HG03060 (cell line): ENCODE results near the gene ULK3.

Source experiments
- ATAC-seq: cut with Tn5 transposase; IDR thresholded peaks from one replicate; pipeline ENCODE4 v1.9.1; 2021; ENCODE audit warnings: low read depth, moderate number of reproducible peaks; ENCODE audit not compliant: unreplicated experiment

ULK3 gene

GRCh38 chr15:74824976-74825375 is 18.0 kb downstream of the ULK3 start:
- ATAC-seq = no peak

- ATAC-seq = no peak
Measured at GRCh38 chr15:74823324-74823723, 19.6 kb downstream of the ULK3 start.

- no peak for ATAC-seq
Measured at GRCh38 chr15:74822233-74822632, 20.7 kb downstream of the ULK3 start.

- ATAC-seq = no peak
Measured at GRCh38 chr15:74821790-74822158, 21.2 kb downstream of the ULK3 start.

GRCh38 chr15:74821091-74821789 is 21.7 kb downstream of the ULK3 start:
- ATAC-seq = no peak

GRCh38 chr15:74820056-74820455 is 22.9 kb downstream of the ULK3 start:
- ATAC-seq = no peak

GRCh38 chr15:74817370-74817737 is 25.6 kb downstream of the ULK3 start:
- no peak for ATAC-seq

GRCh38 chr15:74816624-74817369 is 26.2 kb downstream of the ULK3 start:
- no peak for ATAC-seq

- no peak for ATAC-seq
Measured at GRCh38 chr15:74815961-74816360, 27.0 kb downstream of the ULK3 start.

GRCh38 chr15:74815121-74815934 is 27.6 kb downstream of the ULK3 start:
- ATAC-seq = no peak

GRCh38 chr15:74812533-74812932 is 30.4 kb downstream of the ULK3 start, which contains the start of gene LMAN1L:
TSS of gene LMAN1L (plus strand) at chr15:74812835. CDS start at chr15:74812855, 20 bp downstream.
- ATAC-seq = no peak

GRCh38 chr15:74809956-74810355 is 33.0 kb downstream of the ULK3 start:
- ATAC-seq = no peak

- no peak for ATAC-seq
Measured at GRCh38 chr15:74809242-74809641, 33.7 kb downstream of the ULK3 start.

GRCh38 chr15:74808840-74809229 is 34.1 kb downstream of the ULK3 start:
- ATAC-seq = no peak

- no peak for ATAC-seq
Measured at GRCh38 chr15:74808078-74808839, 34.7 kb downstream of the ULK3 start.

GRCh38 chr15:74807282-74807681 is 35.7 kb downstream of the ULK3 start:
- no peak for ATAC-seq

- no peak for ATAC-seq
Measured at GRCh38 chr15:74804935-74805334, 38.0 kb downstream of the ULK3 start.

- ATAC-seq = no peak
Measured at GRCh38 chr15:74802862-74803447, 40.0 kb downstream of the ULK3 start.

GRCh38 chr15:74802290-74802689 is 40.7 kb downstream of the ULK3 start:
- ATAC-seq = no peak

GRCh38 chr15:74801311-74801997 is 41.5 kb downstream of the ULK3 start:
- ATAC-seq = no peak
